Retinal pigment epithelial cell (primary cell): Measurements from ENCODE around the gene TIGAR.

Experiments used
- DNase-seq: peaks from one replicate; pipeline ENCODE4 v3.0.0-alpha.2; 2010; ENCODE audit warnings: low read depth
- H3K4me3 ChIP-seq: 2 replicates; pipeline ENCODE4 v1.5.1; 2011; ENCODE audit warnings: mild to moderate bottlenecking, low read length, control low read depth, moderate library complexity
- TF ChIP-seq, protein P1 (sequence below): conservative IDR thresholded peaks from 2 replicates; pipeline ENCODE4 v1.5.1; 2011; ENCODE audit warnings: low read depth, low read length, control low read depth, inconsistent platforms

Gene TIGAR

DNA sequence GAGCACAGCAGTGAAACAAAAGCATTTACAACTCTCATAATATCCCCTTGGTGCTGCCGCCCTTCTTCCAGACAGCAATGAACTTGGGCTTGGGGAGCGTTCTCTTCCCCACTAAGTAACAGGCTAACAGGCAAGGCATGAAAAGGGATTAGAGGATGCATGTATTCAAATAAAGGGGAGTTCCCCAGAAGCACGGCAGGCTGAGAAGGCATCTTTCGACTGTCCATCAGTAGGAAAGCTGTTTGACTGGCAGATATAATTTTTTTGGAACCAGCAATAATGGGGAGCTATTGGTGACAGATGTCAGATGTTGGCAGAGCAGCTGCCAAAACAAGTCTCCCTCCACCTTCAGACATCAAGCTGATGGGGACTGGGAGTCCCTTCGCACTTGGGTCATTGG, 9.2 kb upstream of the TIGAR start:
- no peak for DNase-seq
- H3K4me3 ChIP-seq, result no peak overlapping the region
- TF ChIP-seq, protein P1, sequence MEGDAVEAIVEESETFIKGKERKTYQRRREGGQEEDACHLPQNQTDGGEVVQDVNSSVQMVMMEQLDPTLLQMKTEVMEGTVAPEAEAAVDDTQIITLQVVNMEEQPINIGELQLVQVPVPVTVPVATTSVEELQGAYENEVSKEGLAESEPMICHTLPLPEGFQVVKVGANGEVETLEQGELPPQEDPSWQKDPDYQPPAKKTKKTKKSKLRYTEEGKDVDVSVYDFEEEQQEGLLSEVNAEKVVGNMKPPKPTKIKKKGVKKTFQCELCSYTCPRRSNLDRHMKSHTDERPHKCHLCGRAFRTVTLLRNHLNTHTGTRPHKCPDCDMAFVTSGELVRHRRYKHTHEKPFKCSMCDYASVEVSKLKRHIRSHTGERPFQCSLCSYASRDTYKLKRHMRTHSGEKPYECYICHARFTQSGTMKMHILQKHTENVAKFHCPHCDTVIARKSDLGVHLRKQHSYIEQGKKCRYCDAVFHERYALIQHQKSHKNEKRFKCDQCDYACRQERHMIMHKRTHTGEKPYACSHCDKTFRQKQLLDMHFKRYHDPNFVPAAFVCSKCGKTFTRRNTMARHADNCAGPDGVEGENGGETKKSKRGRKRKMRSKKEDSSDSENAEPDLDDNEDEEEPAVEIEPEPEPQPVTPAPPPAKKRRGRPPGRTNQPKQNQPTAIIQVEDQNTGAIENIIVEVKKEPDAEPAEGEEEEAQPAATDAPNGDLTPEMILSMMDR, result no peak

DNA sequence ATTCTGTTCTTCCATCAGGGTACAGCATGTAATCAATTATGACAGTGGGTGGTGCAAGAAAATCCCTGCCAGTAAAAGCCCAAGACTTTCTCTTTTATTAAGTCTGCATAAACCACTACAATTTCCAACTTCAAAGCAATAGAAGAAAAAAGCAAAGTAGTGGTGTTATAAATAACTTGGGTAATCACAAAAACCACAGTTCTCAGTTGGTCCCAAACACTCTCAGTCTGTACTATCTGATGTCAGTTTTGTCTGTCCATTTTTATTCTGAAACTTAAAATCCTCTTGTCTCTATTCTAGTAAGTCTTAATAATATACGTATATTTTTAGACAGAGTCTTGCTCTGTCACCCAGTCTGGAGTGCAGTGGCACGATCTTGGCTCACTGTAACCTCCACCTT, 8.8 kb upstream of the TIGAR start:
- DNase-seq, result no peak
- no peak overlapping the region for H3K4me3 ChIP-seq
- TF ChIP-seq, protein P1, result no peak

DNA sequence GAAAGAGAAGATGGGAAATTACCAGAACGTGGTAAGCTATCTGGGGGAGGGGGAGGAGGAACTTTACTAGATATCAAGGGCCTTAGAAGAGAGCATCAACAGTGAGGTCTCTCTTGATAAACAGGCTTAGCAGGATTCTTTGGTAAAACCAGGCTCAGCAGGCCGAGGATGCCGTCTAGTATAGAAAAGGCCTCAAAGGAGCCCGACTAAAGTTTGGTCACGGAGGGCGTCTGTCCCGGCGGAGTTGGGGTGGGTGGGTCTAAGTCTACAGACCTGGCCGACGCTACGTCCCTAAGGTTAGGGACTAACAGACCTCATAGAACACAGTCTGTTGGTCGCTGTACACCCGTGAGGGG, 538 bp upstream of the TIGAR start:
- TF ChIP-seq, protein P1, result no peak
- peak overlapping the region; percentile 58 for H3K4me3 ChIP-seq
- DNase-seq, result no peak

DNA sequence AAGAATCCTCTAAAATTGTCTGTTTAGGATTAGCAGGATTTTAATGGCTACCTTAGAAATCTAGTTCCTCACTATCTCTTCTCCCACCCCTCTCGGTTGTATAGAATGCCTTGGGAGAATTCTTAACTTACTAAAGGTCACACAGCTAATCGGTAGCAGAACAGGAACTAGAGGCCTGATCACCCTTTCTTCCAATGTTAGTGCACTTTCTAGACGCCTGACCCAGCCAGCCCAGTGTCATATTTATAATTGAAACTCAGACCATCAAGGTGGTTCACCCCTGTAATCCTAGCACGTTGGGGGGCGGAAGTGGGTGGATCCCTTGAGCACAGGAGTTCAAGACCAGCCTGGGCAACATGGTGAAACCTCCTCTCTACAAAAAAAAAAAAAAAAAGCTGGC, 1.7 kb downstream of the TIGAR start:
- DNase-seq, result no peak
- H3K4me3 ChIP-seq, result no peak overlapping the region
- TF ChIP-seq, protein P1, result no peak

DNA sequence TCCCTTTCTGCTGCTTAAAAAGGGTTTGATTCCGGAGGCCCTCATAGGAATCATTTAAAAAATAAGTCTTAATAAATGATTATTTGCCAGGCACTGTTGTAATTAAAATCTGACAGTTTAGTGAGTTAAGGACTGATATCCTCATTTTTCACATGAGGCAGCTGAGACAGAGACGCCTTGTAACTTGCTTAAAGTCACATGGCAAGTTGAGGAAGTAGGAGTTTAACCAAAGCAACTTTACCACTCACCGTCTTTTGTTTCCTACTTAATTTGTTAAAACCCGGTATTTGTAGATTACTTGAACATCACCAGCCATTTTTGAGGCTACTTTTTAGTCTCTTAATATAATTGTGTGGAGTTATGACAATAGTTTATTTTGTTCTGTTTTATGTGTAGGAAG, 2.4 kb downstream of the TIGAR start:
- no peak overlapping the region for H3K4me3 ChIP-seq
- TF ChIP-seq, protein P1, result no peak
- DNase-seq, result no peak

DNA sequence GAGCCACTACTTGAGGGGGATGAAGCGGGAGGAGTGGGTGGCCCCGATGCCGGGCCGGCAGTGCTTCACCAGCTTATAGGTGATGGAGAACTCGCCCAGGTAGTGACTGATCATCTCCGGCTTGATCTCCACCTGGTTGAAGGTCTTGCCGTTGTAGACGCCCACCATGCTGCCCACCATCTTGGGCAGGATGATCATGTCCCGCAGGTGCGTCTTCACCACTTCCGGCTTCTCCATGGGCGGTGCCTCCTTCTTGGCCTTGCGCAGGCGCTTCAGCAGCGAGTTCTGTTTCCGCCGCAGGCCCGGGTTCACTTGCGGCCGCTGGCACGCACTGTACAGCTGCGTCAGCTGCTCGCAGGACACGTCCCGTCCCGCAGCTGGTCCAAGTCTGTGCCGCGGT, 3.4 kb downstream of the TIGAR start:
- no peak overlapping the region for H3K4me3 ChIP-seq
- TF ChIP-seq, protein P1, result no peak
- DNase-seq, result no peak

DNA sequence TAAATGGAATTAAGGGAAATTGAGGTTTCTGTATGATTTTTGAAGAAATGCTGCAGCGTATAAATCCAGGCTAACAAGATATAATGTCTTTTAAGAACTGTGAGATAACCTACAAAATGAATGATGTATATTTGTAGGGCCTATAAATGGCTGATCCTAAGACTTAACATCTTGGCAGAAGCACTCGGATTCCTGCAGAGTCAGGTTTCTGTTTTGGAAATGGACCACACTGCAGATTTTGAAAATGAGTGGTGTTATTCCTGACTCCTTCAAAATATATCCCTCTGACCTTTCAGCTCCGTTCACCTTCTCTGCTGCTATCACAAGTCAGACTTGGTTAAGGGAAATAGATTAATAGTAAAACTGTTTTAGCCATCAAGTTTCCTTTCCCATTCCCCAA, 5.0 kb downstream of the TIGAR start:
- no peak overlapping the region for H3K4me3 ChIP-seq
- TF ChIP-seq, protein P1, result no peak

More for the DNA sequence above, 5.0 kb downstream of the TIGAR start:
- no peak for DNase-seq
